Measurements from ENCODE around the gene SEPTIN14.
"Not testable (repeated sequence)": the region's sequence is repeated elsewhere in the genome, so short reads cannot be mapped to it uniquely, and the experiment has no call there.

The SEPTIN14 gene

GRCh38 chr7:55775051-55775420 is 87.5 kb downstream of the SEPTIN14 start:
- no peak overlapping the region for H3K27ac Mint-ChIP-seq

GRCh38 chr7:55774327-55775050 is 88.1 kb downstream of the SEPTIN14 start:
- H3K27me3 Mint-ChIP-seq (ENCODE audit: low read depth, poor library complexity): peaks cover 4% of the 10 kb centered on the region
- no peak for DNase-seq
- no peaks in the 10 kb centered on the region for H3K4me1 Mint-ChIP-seq
- no peaks in the 10 kb centered on the region for H3K36me3 Mint-ChIP-seq (ENCODE audit: low read depth)
- H3K9me3 Mint-ChIP-seq: peaks cover 72% of the 10 kb centered on the region
- no peak for TF ChIP-seq CTCF (IDR thresholded peaks at IDR 0.05)
- H3K27ac Mint-ChIP-seq: no peak overlapping the region
- H3K4me3 Mint-ChIP-seq: no peak overlapping the region

More at GRCh38 chr7:55775051-55775420, 87.5 kb downstream of the SEPTIN14 start:
- no peak for TF ChIP-seq CTCF (IDR thresholded peaks at IDR 0.05)
- no peaks in the 10 kb centered on the region for H3K36me3 Mint-ChIP-seq (ENCODE audit: low read depth)
- H3K27me3 Mint-ChIP-seq (ENCODE audit: low read depth, poor library complexity): peaks cover 4% of the 10 kb centered on the region
- no peaks in the 10 kb centered on the region for H3K4me1 Mint-ChIP-seq
- no peak for DNase-seq
- no peak overlapping the region for H3K4me3 Mint-ChIP-seq
- H3K9me3 Mint-ChIP-seq: peaks cover 70% of the 10 kb centered on the region

- H3K27ac Mint-ChIP-seq: no peak overlapping the region
- H3K36me3 Mint-ChIP-seq (ENCODE audit: low read depth): no peaks in the 10 kb centered on the region
- H3K27me3 Mint-ChIP-seq (ENCODE audit: low read depth, poor library complexity): peaks cover 4% of the 10 kb centered on the region
- peaks cover 70% of the 10 kb centered on the region for H3K9me3 Mint-ChIP-seq
- TF ChIP-seq CTCF (IDR thresholded peaks at IDR 0.05): no peak
- DNase-seq: no peak
- H3K4me3 Mint-ChIP-seq: no peak overlapping the region
- H3K4me1 Mint-ChIP-seq: no peaks in the 10 kb centered on the region
Observed at GRCh38 chr7:55770778-55771177, 91.8 kb downstream of the SEPTIN14 start.

- not testable (repeated sequence) for H3K4me1 Mint-ChIP-seq; H3K27me3 Mint-ChIP-seq (ENCODE audit: low read depth, poor library complexity); H3K27ac Mint-ChIP-seq; H3K4me3 Mint-ChIP-seq; H3K36me3 Mint-ChIP-seq (ENCODE audit: low read depth)
- peak; percentile 10 for DNase-seq
- peaks cover 27% of the 10 kb centered on the region for H3K9me3 Mint-ChIP-seq
Observed at GRCh38 chr7:55753274-55753862, 109.2 kb downstream of the SEPTIN14 start.

- not testable (repeated sequence) for DNase-seq; H3K4me1 Mint-ChIP-seq; H3K27me3 Mint-ChIP-seq (ENCODE audit: low read depth, poor library complexity); H3K4me3 Mint-ChIP-seq; H3K27ac Mint-ChIP-seq; H3K36me3 Mint-ChIP-seq (ENCODE audit: low read depth)
- H3K9me3 Mint-ChIP-seq: peaks cover 13% of the 10 kb centered on the region
Observed at GRCh38 chr7:55744706-55745105, 117.8 kb downstream of the SEPTIN14 start.
